H9 (cell line): Measurements from ENCODE around the gene DYRK1A. TPM values are rescaled to one million over a fixed set of nuclear protein-coding genes. Genes with fewer than 3 reads are reported as not detected.
A peak's percentile ranks its signal among the peaks of the same experiment; 100 is the strongest.

Experiments
- DNase-seq: peaks from one replicate; pipeline ENCODE4 v3.0.0-alpha.2; 2017
- H2AFZ ChIP-seq: one replicate; pipeline ENCODE4 v1.6.1; 2013; ENCODE audit warnings: mild to moderate bottlenecking, low read length, control low read depth, moderate library complexity
- H2AK5ac ChIP-seq: 2 replicates; pipeline ENCODE4 v1.6.1; 2013; ENCODE audit warnings: low read length, control low read depth, mixed read lengths; ENCODE audit not compliant: insufficient read length
- H2BK120ac ChIP-seq: one replicate; pipeline ENCODE4 v1.6.1; 2013; ENCODE audit warnings: low read depth, mild to moderate bottlenecking, low read length, control low read depth, inconsistent platforms; ENCODE audit not compliant: poor library complexity, severe bottlenecking
- H2BK12ac ChIP-seq: 2 replicates; pipeline ENCODE4 v1.6.1; 2013; ENCODE audit warnings: low read length, control low read depth, mixed read lengths, low read depth; ENCODE audit not compliant: insufficient read length
- H2BK15ac ChIP-seq: 2 replicates; pipeline ENCODE4 v1.6.1; 2013; ENCODE audit warnings: low read depth, low read length, control low read depth
- H2BK20ac ChIP-seq: one replicate; pipeline ENCODE4 v1.6.1; 2013; ENCODE audit warnings: low read depth, mild to moderate bottlenecking, low read length, control low read depth, inconsistent platforms; ENCODE audit not compliant: poor library complexity, severe bottlenecking
- H2BK5ac ChIP-seq: 2 replicates; pipeline ENCODE4 v1.6.1; 2013; ENCODE audit warnings: low read length, control low read depth, mixed read lengths; ENCODE audit not compliant: insufficient read length
- H3K14ac ChIP-seq: 2 replicates; pipeline ENCODE4 v1.6.1; 2013; ENCODE audit warnings: low read length, control low read depth; ENCODE audit not compliant: insufficient read depth
- H3K18ac ChIP-seq: 2 replicates; pipeline ENCODE4 v1.6.1; 2013; ENCODE audit warnings: low read depth, mild to moderate bottlenecking, mixed read lengths, low read length, control low read depth; ENCODE audit not compliant: insufficient read length
- H3K23ac ChIP-seq: 2 replicates; pipeline ENCODE4 v1.6.1; 2013; ENCODE audit warnings: low read length, control low read depth, mixed read lengths, low read depth; ENCODE audit not compliant: insufficient read length
- H3K23me2 ChIP-seq: 2 replicates; pipeline ENCODE4 v1.6.1; 2013; ENCODE audit warnings: low read depth, mild to moderate bottlenecking, mixed read lengths, low read length, control low read depth; ENCODE audit not compliant: insufficient read length, poor library complexity, severe bottlenecking
- H3K27ac ChIP-seq: 2 replicates; pipeline ENCODE4 v1.5.1; 2013; ENCODE audit warnings: low read length, control low read depth, mixed read lengths, low read depth; ENCODE audit not compliant: insufficient read length
- H3K27me3 ChIP-seq: 2 replicates; pipeline ENCODE4 v1.6.1; 2013; ENCODE audit warnings: low read length, control low read depth, inconsistent platforms; ENCODE audit not compliant: insufficient read depth
- H3K4ac ChIP-seq: 2 replicates; pipeline ENCODE4 v1.6.1; 2013; ENCODE audit warnings: low read depth, mild to moderate bottlenecking, control low read depth, inconsistent platforms, low read length, moderate library complexity
- H3K4me1 ChIP-seq: 2 replicates; pipeline ENCODE4 v1.6.1; 2013; ENCODE audit warnings: low read length, control low read depth, inconsistent platforms; ENCODE audit not compliant: insufficient read depth
- H3K4me2 ChIP-seq: 2 replicates; pipeline ENCODE4 v1.6.1; 2013; ENCODE audit warnings: low read length, control low read depth, mixed read lengths; ENCODE audit not compliant: insufficient read length, insufficient read depth
- H3K56ac ChIP-seq: 2 replicates; pipeline ENCODE4 v1.6.1; 2013; ENCODE audit warnings: low read depth, mild to moderate bottlenecking, mixed read lengths, low read length, control low read depth; ENCODE audit not compliant: insufficient read length
- H3K79me1 ChIP-seq: 2 replicates; pipeline ENCODE4 v1.6.1; 2013; ENCODE audit warnings: low read depth, mild to moderate bottlenecking, moderate library complexity, low read length, control low read depth, inconsistent platforms; ENCODE audit not compliant: insufficient read depth, poor library complexity, severe bottlenecking
- H3K79me2 ChIP-seq: 2 replicates; pipeline ENCODE4 v1.6.1; 2013; ENCODE audit warnings: low read length, control low read depth, inconsistent platforms; ENCODE audit not compliant: insufficient read depth
- H3K9ac ChIP-seq: 2 replicates; pipeline ENCODE4 v1.6.1; 2013; ENCODE audit warnings: low read length, control low read depth, mixed read lengths; ENCODE audit not compliant: insufficient read length; ENCODE audit errors: extremely low read depth
- H3K9me3 ChIP-seq: one replicate; pipeline ENCODE4 v1.6.1; 2013; ENCODE audit warnings: low read depth, low read length, inconsistent platforms; ENCODE audit not compliant: control insufficient read depth
- H3T11ph ChIP-seq: one replicate; pipeline ENCODE4 v1.6.1; 2013; ENCODE audit warnings: mild to moderate bottlenecking, low read length, control low read depth, inconsistent platforms
- H4K20me1 ChIP-seq: one replicate; pipeline ENCODE4 v1.6.1; 2013; ENCODE audit not compliant: control insufficient read depth, insufficient read length, insufficient read depth
- H4K5ac ChIP-seq: 2 replicates; pipeline ENCODE4 v1.6.1; 2013; ENCODE audit warnings: low read depth, mild to moderate bottlenecking, mixed read lengths, low read length, control low read depth; ENCODE audit not compliant: insufficient read length
- H4K8ac ChIP-seq: replicated peaks from 2 replicates; pipeline ENCODE4 v1.6.1; 2013; ENCODE audit warnings: low read length, control low read depth, mixed read lengths, low read depth; ENCODE audit not compliant: insufficient read length
- H4K91ac ChIP-seq: 2 replicates; pipeline ENCODE4 v1.6.1; 2013; ENCODE audit warnings: low read depth, mild to moderate bottlenecking, moderate library complexity, mixed read lengths, low read length, control low read depth; ENCODE audit not compliant: insufficient read length
- H3K27ac Mint-ChIP-seq, 3 experiments: 2 replicates in 2 of 3; 3 replicates in 1 of 3; pipeline ENCODE4 v1.8.0; 2020 to 2021; ENCODE audit warnings: mixed read lengths in 3 of 3, mild to moderate bottlenecking in 1 of 3, moderate library complexity in 1 of 3
- H3K27me3 Mint-ChIP-seq: 2 replicates; pipeline ENCODE4 v1.8.0; 2021; ENCODE audit warnings: low read depth, mild to moderate bottlenecking, moderate library complexity, mixed read lengths
- H3K36me3 Mint-ChIP-seq, 3 experiments: 2 replicates in 2 of 3; 3 replicates in 1 of 3; pipeline ENCODE4 v1.8.0; 2020 to 2021; ENCODE audit warnings: low read depth in 3 of 3, mixed read lengths in 3 of 3; ENCODE audit not compliant: insufficient read depth in 1 of 3
- H3K4me1 Mint-ChIP-seq, 2 experiments: 2 replicates each; pipeline ENCODE4 v1.8.0; 2020; ENCODE audit warnings: mixed read lengths in 2 of 2
- H3K4me3 Mint-ChIP-seq, 2 experiments: 2 replicates in 1 of 2; 3 replicates in 1 of 2; pipeline ENCODE4 v1.8.0; 2020 to 2021; ENCODE audit warnings: mild to moderate bottlenecking in 2 of 2, mixed read lengths in 2 of 2, moderate library complexity in 1 of 2
- H3K9me3 Mint-ChIP-seq, 2 experiments: 2 replicates in 1 of 2; 3 replicates in 1 of 2; pipeline ENCODE4 v1.8.0; 2020; ENCODE audit warnings: mild to moderate bottlenecking in 2 of 2, mixed read lengths in 2 of 2, moderate library complexity in 1 of 2
- CTCF ChIP-seq: fragments of 200-600 bp; sonication (generic); conservative IDR thresholded peaks from 3 replicates; pipeline ENCODE4 v1.8.0; 2021; ENCODE audit warnings: antibody characterized with exemption, mild to moderate bottlenecking
- WGBS: extraction: QIAGEN DNeasy Blood & Tissue Kit; methylation state at CpG from one replicate; pipeline ENCODE4 v1.1.7; 2013; ENCODE audit warnings: missing lambda C conversion rate, low lambda C conversion rate, mixed read lengths; ENCODE audit not compliant: insufficient read length; ENCODE audit errors: extremely low coverage; 5-methylcytosine and 5-hydroxymethylcytosine counted together
- total RNA-seq: library from RNA; stranded (reverse); gene quantifications from 2 replicates; pipeline ENCODE4 v1.2.1, GENCODE V29; 2021

The DYRK1A gene
- total RNA-seq, 1 experiment from 2014 or later = 73.6 TPM

- H3K4me1 ChIP-seq = peaks cover 4% of the 10 kb centered on the region; the same call in 1 of the 2 replicates
- H3K23me2 ChIP-seq = peaks cover 3% of the 10 kb centered on the region
- H3K4me2 ChIP-seq = no peak overlapping the region
- H3K36me3 Mint-ChIP-seq = no peaks in the 10 kb centered on the region
- no peak overlapping the region for H3K9ac ChIP-seq
- H3K27me3 Mint-ChIP-seq = peaks cover 15% of the 10 kb centered on the region
- H4K91ac ChIP-seq = no peak overlapping the region
- no peak overlapping the region for H2BK5ac ChIP-seq
- no peaks in the 10 kb centered on the region for H3K27me3 ChIP-seq
- H2BK15ac ChIP-seq = no peak overlapping the region
- no peaks in the 10 kb centered on the region for H4K20me1 ChIP-seq
- H3K79me2 ChIP-seq = no peaks in the 10 kb centered on the region
- H2BK20ac ChIP-seq = no peak overlapping the region
- H3K4ac ChIP-seq = no peak overlapping the region
- no peaks in the 10 kb centered on the region; a peak in 1 of 5 replicates for H3K9me3 Mint-ChIP-seq
- H3K14ac ChIP-seq = no peak overlapping the region; the same call in 1 of the 2 replicates
- TF ChIP-seq CTCF = no peak
- no peaks in the 10 kb centered on the region for H3K9me3 ChIP-seq
- H3K23ac ChIP-seq = no peak overlapping the region
- H2BK120ac ChIP-seq = no peak overlapping the region
- no peak overlapping the region for H2AFZ ChIP-seq
- H3T11ph ChIP-seq = no peak overlapping the region
- no peak overlapping the region for H3K27ac ChIP-seq
- no peak overlapping the region for H4K5ac ChIP-seq
- H3K18ac ChIP-seq = no peak overlapping the region
- WGBS = no CpG with 5 or more reads among the region's 22 CpGs
- H3K4me1 Mint-ChIP-seq = peaks cover 14 to 21% of the 10 kb centered on the region in 2 experiments
- no peak overlapping the region for H2AK5ac ChIP-seq
- H3K4me3 Mint-ChIP-seq = peak overlapping the region in 1 of 2 experiments; percentile 39; a peak in 2 of 5 replicates
- peak overlapping the region in 1 of 3 experiments; percentile 78; a peak in 1 of 7 replicates for H3K27ac Mint-ChIP-seq
- H4K8ac ChIP-seq = no peak overlapping the region
- no peak overlapping the region for H2BK12ac ChIP-seq
- no peak overlapping the region for H3K56ac ChIP-seq
- no peak for DNase-seq
- no peaks in the 10 kb centered on the region for H3K79me1 ChIP-seq
Observed at GRCh38 chr21:37562920-37563640, 196.5 kb downstream of the DYRK1A start.
